Measurements from ENCODE around the gene ANO10. TPM values are rescaled to one million over a fixed set of nuclear protein-coding genes. Genes with fewer than 3 reads are reported as not detected.

Gene ANO10
- polyA plus RNA-seq, 1 donor from 2014 or later: 11.1 TPM

DNA sequence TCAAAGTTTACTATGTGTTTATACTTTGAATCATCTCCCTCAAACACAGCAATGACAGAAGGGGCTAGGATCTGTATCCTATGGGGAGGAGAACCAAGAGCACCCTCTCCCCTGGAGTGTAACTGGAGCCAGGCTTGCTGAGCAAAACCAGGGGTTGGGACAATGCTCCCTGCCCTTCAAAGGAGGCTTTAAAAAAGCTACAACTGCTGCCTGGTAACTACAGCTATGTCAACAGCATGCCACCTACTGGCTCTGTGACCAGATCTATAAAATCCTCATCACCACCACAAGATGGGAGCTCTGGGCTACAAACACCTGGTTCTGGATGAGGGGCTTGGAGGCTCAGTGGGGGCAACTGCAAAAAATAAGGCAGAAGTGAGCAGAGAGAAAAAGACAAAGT lies 61.9 kb downstream of the ANO10 start:
- no peak overlapping the region for H3K4me2 ChIP-seq (ENCODE audit: low read length)
- H3K9me2 ChIP-seq (ENCODE audit: insufficient read depth, low read length): no peaks in the 10 kb centered on the region
- TF ChIP-seq RAD21 (conservative IDR thresholded peaks at IDR 0.05) (no peak), EZH2 (IDR thresholded peaks at IDR 0.05; ENCODE audit: borderline replicate concordance, insufficient read depth, low read length, poor library complexity, severe bottlenecking) (no peak), POLR2AphosphoS5 (IDR thresholded peaks at IDR 0.05) (no peak), EP300 (conservative IDR thresholded peaks at IDR 0.05; ENCODE audit: poor library complexity, severe bottlenecking) (no peak)

DNA sequence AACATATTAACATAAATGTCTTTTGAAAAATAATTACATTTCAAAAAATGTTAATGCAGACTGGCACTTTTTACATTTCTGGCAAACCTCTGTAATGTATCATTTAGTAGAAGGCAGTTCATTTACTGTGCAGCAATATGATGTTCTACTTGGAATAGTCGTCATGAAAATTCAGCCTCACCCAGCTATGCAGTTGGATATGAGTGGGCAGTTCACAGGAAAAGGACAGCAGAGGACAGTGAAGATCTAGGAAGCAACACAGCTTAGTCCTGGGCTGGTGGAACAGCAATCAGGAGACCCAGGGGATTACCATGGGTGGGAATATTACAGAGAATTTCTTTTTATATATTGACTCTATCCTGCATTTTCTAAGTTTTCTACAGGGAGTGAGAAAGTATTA lies 63.6 kb downstream of the ANO10 start:
- H2AFZ ChIP-seq (ENCODE audit: low read depth, low read length): no peak overlapping the region
- H3K36me3 ChIP-seq (ENCODE audit: insufficient read depth, low read length): no peaks in the 10 kb centered on the region
- H3K4me3 ChIP-seq (ENCODE audit: low read length): no peak overlapping the region
- no peak overlapping the region for H3K4me2 ChIP-seq (ENCODE audit: low read length)
- no peaks in the 10 kb centered on the region for H3K27me3 ChIP-seq (ENCODE audit: insufficient read depth, low read depth, low read length)
- no peaks in the 10 kb centered on the region for H3K79me2 ChIP-seq (replicated peaks; ENCODE audit: insufficient read depth, low read length)
- H3K9me2 ChIP-seq (ENCODE audit: insufficient read depth, low read length): no peaks in the 10 kb centered on the region
- no peaks in the 10 kb centered on the region for H3K9me3 ChIP-seq (ENCODE audit: low read length)
- H3K27ac ChIP-seq (ENCODE audit: low read length): no peak overlapping the region
- H3K9ac ChIP-seq (ENCODE audit: low read length): no peak overlapping the region
- no peaks in the 10 kb centered on the region for H3F3A ChIP-seq (ENCODE audit: insufficient read depth, low read length, poor library complexity, severe bottlenecking)
- TF ChIP-seq EP300 (conservative IDR thresholded peaks at IDR 0.05; ENCODE audit: poor library complexity, severe bottlenecking) (no peak), SMC3 (conservative IDR thresholded peaks at IDR 0.05; ENCODE audit: poor library complexity) (no peak)
- no peaks in the 10 kb centered on the region for H4K20me1 ChIP-seq (ENCODE audit: insufficient read depth)

More for the DNA sequence above, 61.9 kb downstream of the ANO10 start:
- Histone ChIP-seq H3K79me2 (replicated peaks; ENCODE audit: insufficient read depth, low read length) (no peaks in the 10 kb centered on the region), H2AFZ (ENCODE audit: low read depth, low read length) (no peak overlapping the region), H3K9ac (ENCODE audit: low read length) (no peak overlapping the region), H3F3A (ENCODE audit: insufficient read depth, low read length, poor library complexity, severe bottlenecking) (no peaks in the 10 kb centered on the region), H4K20me1 (ENCODE audit: insufficient read depth) (no peaks in the 10 kb centered on the region), H3K9me3 (ENCODE audit: low read length) (no peaks in the 10 kb centered on the region), H3K4me3 (ENCODE audit: low read length) (no peak overlapping the region), H3K27ac (ENCODE audit: low read length) (no peak overlapping the region), H3K36me3 (ENCODE audit: insufficient read depth, low read length) (no peaks in the 10 kb centered on the region), H3K27me3 (ENCODE audit: insufficient read depth, low read depth, low read length) (no peaks in the 10 kb centered on the region)

DNA sequence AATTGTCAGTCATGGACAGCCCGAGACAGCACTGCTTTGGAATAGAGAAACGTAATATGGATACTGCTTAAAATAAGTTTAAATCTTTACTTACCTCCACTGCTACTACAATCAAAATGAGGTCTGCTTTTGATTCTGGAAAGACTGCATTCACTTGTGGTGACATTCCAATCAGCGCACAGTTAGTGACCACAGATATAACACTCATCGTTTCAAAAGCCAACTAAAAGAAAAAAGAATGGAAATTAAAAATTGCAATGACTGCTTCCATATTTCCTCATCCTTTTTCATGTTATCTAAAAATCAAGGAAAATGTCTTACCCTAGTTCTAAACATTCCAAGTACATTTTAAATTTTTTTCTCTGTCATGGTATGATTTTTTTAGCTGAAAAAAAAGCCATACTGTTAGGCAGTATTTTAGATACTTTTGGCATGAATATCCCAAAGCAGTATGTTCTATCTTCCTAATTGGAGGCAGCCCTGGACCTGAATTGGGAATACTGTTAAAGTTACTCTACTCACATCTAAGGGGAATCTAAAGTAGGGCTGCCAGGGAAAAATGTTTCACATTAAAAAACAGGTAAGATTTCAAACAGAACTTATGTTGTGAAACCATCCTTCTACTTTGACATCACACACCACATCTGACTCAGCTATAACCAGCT lies 72.1 kb downstream of the ANO10 start:
- no peaks in the 10 kb centered on the region for H3K79me2 ChIP-seq (replicated peaks; ENCODE audit: insufficient read depth, low read length)
- no peaks in the 10 kb centered on the region for H3K9me2 ChIP-seq (ENCODE audit: insufficient read depth, low read length)
- H3K27ac ChIP-seq (ENCODE audit: low read length): no peak overlapping the region
- no peak overlapping the region for H2AFZ ChIP-seq (ENCODE audit: low read depth, low read length)
- no peaks in the 10 kb centered on the region for H3K27me3 ChIP-seq (ENCODE audit: insufficient read depth, low read depth, low read length)
- no peaks in the 10 kb centered on the region for H3K9me3 ChIP-seq (ENCODE audit: low read length)
- TF ChIP-seq SMC3 (conservative IDR thresholded peaks at IDR 0.05; ENCODE audit: poor library complexity): no peak
- TF ChIP-seq EP300 (conservative IDR thresholded peaks at IDR 0.05; ENCODE audit: poor library complexity, severe bottlenecking): no peak
- TF ChIP-seq EZH2 (IDR thresholded peaks at IDR 0.05; ENCODE audit: borderline replicate concordance, insufficient read depth, low read length, poor library complexity, severe bottlenecking): no peak
- no peak for TF ChIP-seq POLR2AphosphoS5 (IDR thresholded peaks at IDR 0.05)
- TF ChIP-seq, protein P1, sequence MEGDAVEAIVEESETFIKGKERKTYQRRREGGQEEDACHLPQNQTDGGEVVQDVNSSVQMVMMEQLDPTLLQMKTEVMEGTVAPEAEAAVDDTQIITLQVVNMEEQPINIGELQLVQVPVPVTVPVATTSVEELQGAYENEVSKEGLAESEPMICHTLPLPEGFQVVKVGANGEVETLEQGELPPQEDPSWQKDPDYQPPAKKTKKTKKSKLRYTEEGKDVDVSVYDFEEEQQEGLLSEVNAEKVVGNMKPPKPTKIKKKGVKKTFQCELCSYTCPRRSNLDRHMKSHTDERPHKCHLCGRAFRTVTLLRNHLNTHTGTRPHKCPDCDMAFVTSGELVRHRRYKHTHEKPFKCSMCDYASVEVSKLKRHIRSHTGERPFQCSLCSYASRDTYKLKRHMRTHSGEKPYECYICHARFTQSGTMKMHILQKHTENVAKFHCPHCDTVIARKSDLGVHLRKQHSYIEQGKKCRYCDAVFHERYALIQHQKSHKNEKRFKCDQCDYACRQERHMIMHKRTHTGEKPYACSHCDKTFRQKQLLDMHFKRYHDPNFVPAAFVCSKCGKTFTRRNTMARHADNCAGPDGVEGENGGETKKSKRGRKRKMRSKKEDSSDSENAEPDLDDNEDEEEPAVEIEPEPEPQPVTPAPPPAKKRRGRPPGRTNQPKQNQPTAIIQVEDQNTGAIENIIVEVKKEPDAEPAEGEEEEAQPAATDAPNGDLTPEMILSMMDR (IDR thresholded peaks at IDR 0.05; ENCODE audit: poor library complexity, severe bottlenecking): no peak
- TF ChIP-seq MXI1 (conservative IDR thresholded peaks at IDR 0.05; ENCODE audit: poor library complexity, severe bottlenecking): no peak
- no peak for TF ChIP-seq RAD21 (conservative IDR thresholded peaks at IDR 0.05)
- TF ChIP-seq, protein P2, sequence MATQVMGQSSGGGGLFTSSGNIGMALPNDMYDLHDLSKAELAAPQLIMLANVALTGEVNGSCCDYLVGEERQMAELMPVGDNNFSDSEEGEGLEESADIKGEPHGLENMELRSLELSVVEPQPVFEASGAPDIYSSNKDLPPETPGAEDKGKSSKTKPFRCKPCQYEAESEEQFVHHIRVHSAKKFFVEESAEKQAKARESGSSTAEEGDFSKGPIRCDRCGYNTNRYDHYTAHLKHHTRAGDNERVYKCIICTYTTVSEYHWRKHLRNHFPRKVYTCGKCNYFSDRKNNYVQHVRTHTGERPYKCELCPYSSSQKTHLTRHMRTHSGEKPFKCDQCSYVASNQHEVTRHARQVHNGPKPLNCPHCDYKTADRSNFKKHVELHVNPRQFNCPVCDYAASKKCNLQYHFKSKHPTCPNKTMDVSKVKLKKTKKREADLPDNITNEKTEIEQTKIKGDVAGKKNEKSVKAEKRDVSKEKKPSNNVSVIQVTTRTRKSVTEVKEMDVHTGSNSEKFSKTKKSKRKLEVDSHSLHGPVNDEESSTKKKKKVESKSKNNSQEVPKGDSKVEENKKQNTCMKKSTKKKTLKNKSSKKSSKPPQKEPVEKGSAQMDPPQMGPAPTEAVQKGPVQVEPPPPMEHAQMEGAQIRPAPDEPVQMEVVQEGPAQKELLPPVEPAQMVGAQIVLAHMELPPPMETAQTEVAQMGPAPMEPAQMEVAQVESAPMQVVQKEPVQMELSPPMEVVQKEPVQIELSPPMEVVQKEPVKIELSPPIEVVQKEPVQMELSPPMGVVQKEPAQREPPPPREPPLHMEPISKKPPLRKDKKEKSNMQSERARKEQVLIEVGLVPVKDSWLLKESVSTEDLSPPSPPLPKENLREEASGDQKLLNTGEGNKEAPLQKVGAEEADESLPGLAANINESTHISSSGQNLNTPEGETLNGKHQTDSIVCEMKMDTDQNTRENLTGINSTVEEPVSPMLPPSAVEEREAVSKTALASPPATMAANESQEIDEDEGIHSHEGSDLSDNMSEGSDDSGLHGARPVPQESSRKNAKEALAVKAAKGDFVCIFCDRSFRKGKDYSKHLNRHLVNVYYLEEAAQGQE (IDR thresholded peaks at IDR 0.05; ENCODE audit: borderline replicate concordance): no peak
- no peak for TF ChIP-seq TAF1 (IDR thresholded peaks at IDR 0.05; ENCODE audit: low read depth)
- no peaks in the 10 kb centered on the region for H3F3A ChIP-seq (ENCODE audit: insufficient read depth, low read length, poor library complexity, severe bottlenecking)
- H3K36me3 ChIP-seq (ENCODE audit: insufficient read depth, low read length): no peaks in the 10 kb centered on the region
- no peak overlapping the region for H3K4me3 ChIP-seq (ENCODE audit: low read length)
- no peak overlapping the region for H3K4me2 ChIP-seq (ENCODE audit: low read length)
- no peak overlapping the region for H3K9ac ChIP-seq (ENCODE audit: low read length)
- H4K20me1 ChIP-seq (ENCODE audit: insufficient read depth): no peaks in the 10 kb centered on the region

All from neural cell (in vitro differentiated cells).